HG02970 (cell line): ENCODE data around the gene OR10A6.

Source experiments
- ATAC-seq: cut with Tn5 transposase; IDR thresholded peaks from one replicate; pipeline ENCODE4 v1.9.1; 2021; ENCODE audit warnings: mild to moderate bottlenecking, moderate library complexity, moderate number of reproducible peaks; ENCODE audit not compliant: unreplicated experiment, low FRiP score

Gene OR10A6

GRCh38 chr11:7882860-7883259 is 48.2 kb downstream of the OR10A6 start:
- ATAC-seq: no peak
